PC-9 (cell line): ENCODE measurements around the gene TANC1. TPM values are rescaled to one million over a fixed set of nuclear protein-coding genes. Genes with fewer than 3 reads are reported as not detected.

Experiments
- BruUV-seq: library from RNA; stranded (reverse); fragments of 400-500 nt; replicated peaks from 2 replicates; lab custom pipeline; 2021; lab: Mats Ljungman, UMichigan
- CTCF ChIA-PET: fragments of 300-600 bp; sonication (Branson Sonifier 250); formaldehyde crosslinking; loops from one replicate; lab custom pipeline; 2022; ENCODE audit warnings: antibody characterized with exemption; lab: Charles Lee
- POLR2A ChIA-PET: fragments of 300-600 bp; sonication (Branson Sonifier 250); formaldehyde crosslinking; loops from one replicate; lab custom pipeline; 2022; ENCODE audit warnings: antibody characterized with exemption; ENCODE audit not compliant: unreplicated experiment; lab: Charles Lee
- DNase-seq, 2 experiments: peaks; one replicate each; pipeline versions ENCODE4 v3.0.0 to v3.0.0-alpha.2; 2015 to 2022; ENCODE audit warnings: mixed read lengths in 1 of 2
- H2AFZ ChIP-seq: fragments of 200-600 bp; sonication (generic); 2 replicates; pipeline ENCODE4 v1.8.1; 2017; ENCODE audit warnings: antibody characterized with exemption
- H3F3A ChIP-seq: fragments of 200-600 bp; sonication (generic); 2 replicates; pipeline ENCODE4 v1.8.1; 2017; ENCODE audit warnings: antibody characterized with exemption, mild to moderate bottlenecking, low read depth; ENCODE audit not compliant: insufficient read depth
- H3K27ac ChIP-seq: fragments of 200-600 bp; sonication (generic); 2 replicates; pipeline ENCODE4 v1.6.1; 2016; ENCODE audit warnings: mixed run types
- H3K27me3 ChIP-seq: fragments of 200-600 bp; sonication (generic); 2 replicates; pipeline ENCODE4 v1.6.1; 2016; ENCODE audit warnings: low read depth, mixed run types; ENCODE audit not compliant: insufficient read depth
- H3K36me3 ChIP-seq: fragments of 200-600 bp; sonication (generic); 2 replicates; pipeline ENCODE4 v1.6.1; 2016; ENCODE audit warnings: low read depth, mixed run types
- H3K4me1 ChIP-seq: fragments of 200-600 bp; sonication (generic); replicated peaks from 2 replicates; pipeline ENCODE4 v1.6.1; 2016; ENCODE audit warnings: mixed run types; ENCODE audit not compliant: insufficient read depth
- H3K4me2 ChIP-seq: fragments of 200-600 bp; sonication (generic); 2 replicates; pipeline ENCODE4 v1.6.1; 2017; ENCODE audit warnings: mixed run types
- H3K4me3 ChIP-seq: fragments of 200-600 bp; sonication (generic); 2 replicates; pipeline ENCODE4 v1.6.1; 2016; ENCODE audit warnings: mixed run types
- H3K79me2 ChIP-seq: fragments of 200-600 bp; sonication (generic); 2 replicates; pipeline ENCODE4 v1.6.1; 2017; ENCODE audit warnings: low read depth, mixed run types
- H3K9me2 ChIP-seq: fragments of 200-600 bp; sonication (generic); 2 replicates; pipeline ENCODE4 v1.8.1; 2017; ENCODE audit warnings: mild to moderate bottlenecking; ENCODE audit not compliant: insufficient read depth
- H3K9me3 ChIP-seq: fragments of 200-600 bp; sonication (generic); 2 replicates; pipeline ENCODE4 v1.8.1; 2016; ENCODE audit warnings: low read depth; ENCODE audit not compliant: insufficient read depth
- H4K20me1 ChIP-seq: fragments of 200-600 bp; sonication (generic); 2 replicates; pipeline ENCODE4 v1.8.1; 2017; ENCODE audit not compliant: insufficient read depth
- EZH2 ChIP-seq: fragments of 200-600 bp; sonication (generic); IDR thresholded peaks from 2 replicates; pipeline ENCODE4 v1.8.0; 2017; ENCODE audit warnings: antibody characterized with exemption, low read depth
- intact Hi-C: fragments of 100-400 bp; cut with micrococcal nuclease; formaldehyde crosslinking; loops from one replicate; pipeline ENCODE4 v1.10.0; 2022; ENCODE audit not compliant: unreplicated experiment
- total RNA-seq: library from RNA; stranded (reverse); gene quantifications from 2 replicates; pipeline ENCODE4 v1.2.3, GENCODE V29; 2021
- TF ChIP-seq, protein P1 (sequence below): fragments of 200-600 bp; sonication (generic); conservative IDR thresholded peaks from 2 replicates; pipeline ENCODE4 v1.6.1; 2017; ENCODE audit warnings: mixed run types, antibody characterized with exemption, mild to moderate bottlenecking, moderate library complexity

The TANC1 gene
- total RNA-seq, 1 experiment from 2014 or later = 26.0 TPM

DNA sequence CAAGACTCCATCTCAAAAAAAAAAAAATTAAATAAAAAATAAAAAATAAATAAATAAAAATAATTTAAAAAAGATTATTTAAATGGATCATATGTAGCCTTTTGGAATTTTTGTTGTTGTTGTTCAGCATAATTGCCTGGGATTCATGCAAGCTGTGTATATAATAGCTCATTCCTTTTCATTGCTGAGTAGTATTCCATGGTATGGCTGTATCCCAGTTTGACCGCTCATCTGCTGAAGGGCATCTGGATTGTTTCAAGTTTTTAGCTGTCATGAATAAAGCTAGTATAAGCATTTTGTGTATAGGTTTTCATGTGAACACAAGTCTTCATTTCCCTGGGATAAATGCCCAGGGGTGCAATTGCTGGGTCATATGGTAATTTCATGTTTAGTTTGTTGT, 6.4 kb upstream of the TANC1 start:
- ChIA-PET CTCF (interaction anchor here (0.6 kb wide), 1 partner anchor 163 kb away, joined by 9 read pairs; no protein-coding TSS in a partner anchor), POLR2A (no interaction called here)
- no peak for DNase-seq
- TF ChIP-seq, protein P1, sequence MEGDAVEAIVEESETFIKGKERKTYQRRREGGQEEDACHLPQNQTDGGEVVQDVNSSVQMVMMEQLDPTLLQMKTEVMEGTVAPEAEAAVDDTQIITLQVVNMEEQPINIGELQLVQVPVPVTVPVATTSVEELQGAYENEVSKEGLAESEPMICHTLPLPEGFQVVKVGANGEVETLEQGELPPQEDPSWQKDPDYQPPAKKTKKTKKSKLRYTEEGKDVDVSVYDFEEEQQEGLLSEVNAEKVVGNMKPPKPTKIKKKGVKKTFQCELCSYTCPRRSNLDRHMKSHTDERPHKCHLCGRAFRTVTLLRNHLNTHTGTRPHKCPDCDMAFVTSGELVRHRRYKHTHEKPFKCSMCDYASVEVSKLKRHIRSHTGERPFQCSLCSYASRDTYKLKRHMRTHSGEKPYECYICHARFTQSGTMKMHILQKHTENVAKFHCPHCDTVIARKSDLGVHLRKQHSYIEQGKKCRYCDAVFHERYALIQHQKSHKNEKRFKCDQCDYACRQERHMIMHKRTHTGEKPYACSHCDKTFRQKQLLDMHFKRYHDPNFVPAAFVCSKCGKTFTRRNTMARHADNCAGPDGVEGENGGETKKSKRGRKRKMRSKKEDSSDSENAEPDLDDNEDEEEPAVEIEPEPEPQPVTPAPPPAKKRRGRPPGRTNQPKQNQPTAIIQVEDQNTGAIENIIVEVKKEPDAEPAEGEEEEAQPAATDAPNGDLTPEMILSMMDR = no peak
- TF ChIP-seq EZH2 = no peak
- no peaks in the 10 kb centered on the region for H3K36me3 ChIP-seq
- no peaks in the 10 kb centered on the region for H3K4me1 ChIP-seq
- no peak overlapping the region for H2AFZ ChIP-seq
- no TSS peak for BruUV-seq
- H4K20me1 ChIP-seq = no peaks in the 10 kb centered on the region
- H3K9me2 ChIP-seq = no peaks in the 10 kb centered on the region
- no peak overlapping the region for H3K4me2 ChIP-seq
- H3K27ac ChIP-seq = no peak overlapping the region
- no peaks in the 10 kb centered on the region for H3K27me3 ChIP-seq
- no peaks in the 10 kb centered on the region for H3K79me2 ChIP-seq
- no peak overlapping the region for H3K4me3 ChIP-seq
- H3F3A ChIP-seq = no peaks in the 10 kb centered on the region
- intact Hi-C loops = no loop called here
- no peaks in the 10 kb centered on the region for H3K9me3 ChIP-seq

- no peaks in the 10 kb centered on the region for H3K9me2 ChIP-seq
- H3F3A ChIP-seq = peaks cover 3% of the 10 kb centered on the region; the same call in 1 of the 2 replicates
- no peak for DNase-seq
- TF ChIP-seq, protein P1 = no peak
- no peak for TF ChIP-seq EZH2
- H3K9me3 ChIP-seq = no peaks in the 10 kb centered on the region
- no peaks in the 10 kb centered on the region for H3K27me3 ChIP-seq
- no peaks in the 10 kb centered on the region for H4K20me1 ChIP-seq
- intact Hi-C loops = no loop called here
- H3K79me2 ChIP-seq = no peaks in the 10 kb centered on the region
- no peak overlapping the region for H3K27ac ChIP-seq
- no TSS peak for BruUV-seq
- H3K4me2 ChIP-seq = no peak overlapping the region
- no peak overlapping the region for H3K4me3 ChIP-seq
- CTCF ChIA-PET = interaction anchor here (0.6 kb wide), 1 partner anchor 74 kb away, joined by 3 read pairs; no protein-coding TSS in a partner anchor
- no peak overlapping the region for H2AFZ ChIP-seq
- H3K4me1 ChIP-seq = no peaks in the 10 kb centered on the region
- POLR2A ChIA-PET = no interaction called here
- H3K36me3 ChIP-seq = no peaks in the 10 kb centered on the region
Measured at GRCh38 chr2:158963071-158963470, 5.4 kb upstream of the TANC1 start.

- no peaks in the 10 kb centered on the region for H3K4me1 ChIP-seq
- peaks cover 15% of the 10 kb centered on the region for H3K79me2 ChIP-seq
- H3K9me2 ChIP-seq = no peaks in the 10 kb centered on the region
- DNase-seq = no peak
- no peak overlapping the region for H2AFZ ChIP-seq
- H3K36me3 ChIP-seq = no peaks in the 10 kb centered on the region
- ChIA-PET POLR2A (no interaction called here), CTCF (no interaction called here)
- no TSS peak for BruUV-seq
- H3F3A ChIP-seq = peaks cover 7% of the 10 kb centered on the region
- TF ChIP-seq, protein P1 = no peak
- no peak for TF ChIP-seq EZH2
- intact Hi-C loops = loop anchor here (5.0 kb wide), 2 partner anchors 33 to 67 kb away; no protein-coding TSS in a partner anchor
- no peak overlapping the region for H3K4me3 ChIP-seq
- no peak overlapping the region for H3K4me2 ChIP-seq
- H3K9me3 ChIP-seq = no peaks in the 10 kb centered on the region
- no peaks in the 10 kb centered on the region for H4K20me1 ChIP-seq
- no peaks in the 10 kb centered on the region for H3K27me3 ChIP-seq
- no peak overlapping the region for H3K27ac ChIP-seq
Measured at GRCh38 chr2:158965107-158965506, 3.3 kb upstream of the TANC1 start.
